GM18870 (cell line): ENCODE data around the gene TMTC1.

Source experiments
- ATAC-seq: cut with Tn5 transposase; IDR thresholded peaks from one replicate; pipeline ENCODE4 v1.9.1; 2021; ENCODE audit warnings: moderate library complexity; ENCODE audit not compliant: unreplicated experiment

Gene TMTC1

GRCh38 chr12:29713729-29714128 is 70.0 kb downstream of the TMTC1 start:
- no peak for ATAC-seq

GRCh38 chr12:29711381-29711780 is 72.4 kb downstream of the TMTC1 start:
- ATAC-seq = no peak

- ATAC-seq = no peak
These were observed 73.6 kb downstream of the TMTC1 start for GRCh38 chr12:29710104-29710503.

GRCh38 chr12:29709496-29710040 is 74.2 kb downstream of the TMTC1 start:
- ATAC-seq = no peak

- no peak for ATAC-seq
These were observed 74.7 kb downstream of the TMTC1 start for GRCh38 chr12:29709054-29709453.

- no peak for ATAC-seq
These were observed 75.9 kb downstream of the TMTC1 start for GRCh38 chr12:29707846-29708245.

GRCh38 chr12:29706311-29706710 is 77.4 kb downstream of the TMTC1 start:
- no peak for ATAC-seq

- no peak for ATAC-seq
These were observed 80.2 kb downstream of the TMTC1 start for GRCh38 chr12:29703528-29703927.

- no peak for ATAC-seq
These were observed 80.8 kb downstream of the TMTC1 start for GRCh38 chr12:29702972-29703371.

GRCh38 chr12:29702222-29702621 is 81.5 kb downstream of the TMTC1 start:
- no peak for ATAC-seq

GRCh38 chr12:29700761-29701481 is 82.8 kb downstream of the TMTC1 start:
- no peak for ATAC-seq

- no peak for ATAC-seq
These were observed 85.0 kb downstream of the TMTC1 start for GRCh38 chr12:29698756-29699155.

- ATAC-seq = no peak
These were observed 87.9 kb downstream of the TMTC1 start for GRCh38 chr12:29695800-29696199.

- ATAC-seq = no peak
These were observed 88.7 kb downstream of the TMTC1 start for GRCh38 chr12:29695026-29695425.

GRCh38 chr12:29694002-29694401 is 89.7 kb downstream of the TMTC1 start:
- ATAC-seq = no peak

- ATAC-seq = peak; percentile 43
These were observed 91.5 kb downstream of the TMTC1 start for GRCh38 chr12:29692237-29692636.

- ATAC-seq = peak; percentile 71
These were observed 92.4 kb downstream of the TMTC1 start for GRCh38 chr12:29691161-29691854.

GRCh38 chr12:29690728-29691127 is 93.0 kb downstream of the TMTC1 start:
- no peak for ATAC-seq

- no peak for ATAC-seq
These were observed 94.8 kb downstream of the TMTC1 start for GRCh38 chr12:29688914-29689313.

- no peak for ATAC-seq
These were observed 101.7 kb downstream of the TMTC1 start for GRCh38 chr12:29682088-29682487.

GRCh38 chr12:29681370-29681769 is 102.4 kb downstream of the TMTC1 start:
- no peak for ATAC-seq

GRCh38 chr12:29676676-29677075 is 107.1 kb downstream of the TMTC1 start:
- ATAC-seq = no peak
